Measurements from ENCODE around the gene CFAP46. TPM values are rescaled to one million over a fixed set of nuclear protein-coding genes. Genes with fewer than 3 reads are reported as not detected.

The CFAP46 gene
- total RNA-seq, 1 experiment from 2014 or later, result 3.3 TPM

DNA sequence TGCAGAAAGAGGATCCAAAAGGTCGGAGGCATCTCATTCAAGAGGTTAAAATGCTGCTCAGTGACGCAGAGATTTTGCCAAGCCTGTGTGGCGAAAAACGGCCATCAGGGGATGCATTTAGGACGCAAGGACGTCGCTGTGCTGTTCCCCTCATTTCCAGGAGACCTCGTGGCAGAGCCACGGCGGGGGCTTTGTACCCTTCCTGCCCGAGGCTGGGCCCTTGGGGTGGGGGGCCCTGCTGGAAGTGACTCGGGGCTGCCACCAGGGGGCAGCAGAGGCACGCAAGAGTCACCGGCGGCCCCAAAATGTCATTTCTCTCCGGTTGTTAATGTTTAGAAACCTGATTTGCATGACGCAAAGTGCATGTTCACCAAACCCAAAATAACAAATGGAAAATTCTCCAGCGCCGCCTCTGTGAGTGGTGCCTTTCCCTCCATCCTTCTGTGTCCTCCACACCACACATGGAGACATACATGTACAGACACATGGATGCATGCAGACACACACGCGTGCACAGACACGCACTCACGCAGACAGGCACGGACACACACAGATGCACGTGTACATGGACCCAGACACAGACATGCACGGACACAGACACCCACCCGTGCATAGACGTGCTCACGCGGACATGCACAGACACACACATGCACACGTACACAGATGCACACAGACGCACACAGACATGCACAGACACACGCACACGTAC, 105.4 kb downstream of the CFAP46 start (continued):
- TF ChIP-seq, protein P1, sequence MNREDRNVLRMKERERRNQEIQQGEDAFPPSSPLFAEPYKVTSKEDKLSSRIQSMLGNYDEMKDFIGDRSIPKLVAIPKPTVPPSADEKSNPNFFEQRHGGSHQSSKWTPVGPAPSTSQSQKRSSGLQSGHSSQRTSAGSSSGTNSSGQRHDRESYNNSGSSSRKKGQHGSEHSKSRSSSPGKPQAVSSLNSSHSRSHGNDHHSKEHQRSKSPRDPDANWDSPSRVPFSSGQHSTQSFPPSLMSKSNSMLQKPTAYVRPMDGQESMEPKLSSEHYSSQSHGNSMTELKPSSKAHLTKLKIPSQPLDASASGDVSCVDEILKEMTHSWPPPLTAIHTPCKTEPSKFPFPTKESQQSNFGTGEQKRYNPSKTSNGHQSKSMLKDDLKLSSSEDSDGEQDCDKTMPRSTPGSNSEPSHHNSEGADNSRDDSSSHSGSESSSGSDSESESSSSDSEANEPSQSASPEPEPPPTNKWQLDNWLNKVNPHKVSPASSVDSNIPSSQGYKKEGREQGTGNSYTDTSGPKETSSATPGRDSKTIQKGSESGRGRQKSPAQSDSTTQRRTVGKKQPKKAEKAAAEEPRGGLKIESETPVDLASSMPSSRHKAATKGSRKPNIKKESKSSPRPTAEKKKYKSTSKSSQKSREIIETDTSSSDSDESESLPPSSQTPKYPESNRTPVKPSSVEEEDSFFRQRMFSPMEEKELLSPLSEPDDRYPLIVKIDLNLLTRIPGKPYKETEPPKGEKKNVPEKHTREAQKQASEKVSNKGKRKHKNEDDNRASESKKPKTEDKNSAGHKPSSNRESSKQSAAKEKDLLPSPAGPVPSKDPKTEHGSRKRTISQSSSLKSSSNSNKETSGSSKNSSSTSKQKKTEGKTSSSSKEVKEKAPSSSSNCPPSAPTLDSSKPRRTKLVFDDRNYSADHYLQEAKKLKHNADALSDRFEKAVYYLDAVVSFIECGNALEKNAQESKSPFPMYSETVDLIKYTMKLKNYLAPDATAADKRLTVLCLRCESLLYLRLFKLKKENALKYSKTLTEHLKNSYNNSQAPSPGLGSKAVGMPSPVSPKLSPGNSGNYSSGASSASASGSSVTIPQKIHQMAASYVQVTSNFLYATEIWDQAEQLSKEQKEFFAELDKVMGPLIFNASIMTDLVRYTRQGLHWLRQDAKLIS (CRISPR knock-in tag; IDR thresholded peaks at IDR 0.05; ENCODE audit: borderline replicate concordance), result no peak
- no peak for TF ChIP-seq CREB1 (CRISPR knock-in tag; IDR thresholded peaks at IDR 0.05)
- no peak for TF ChIP-seq RORB (CRISPR knock-in tag; IDR thresholded peaks at IDR 0.05)
- TF ChIP-seq FOXK1 (CRISPR knock-in tag; IDR thresholded peaks at IDR 0.05), result no peak
- TF ChIP-seq, protein P2, sequence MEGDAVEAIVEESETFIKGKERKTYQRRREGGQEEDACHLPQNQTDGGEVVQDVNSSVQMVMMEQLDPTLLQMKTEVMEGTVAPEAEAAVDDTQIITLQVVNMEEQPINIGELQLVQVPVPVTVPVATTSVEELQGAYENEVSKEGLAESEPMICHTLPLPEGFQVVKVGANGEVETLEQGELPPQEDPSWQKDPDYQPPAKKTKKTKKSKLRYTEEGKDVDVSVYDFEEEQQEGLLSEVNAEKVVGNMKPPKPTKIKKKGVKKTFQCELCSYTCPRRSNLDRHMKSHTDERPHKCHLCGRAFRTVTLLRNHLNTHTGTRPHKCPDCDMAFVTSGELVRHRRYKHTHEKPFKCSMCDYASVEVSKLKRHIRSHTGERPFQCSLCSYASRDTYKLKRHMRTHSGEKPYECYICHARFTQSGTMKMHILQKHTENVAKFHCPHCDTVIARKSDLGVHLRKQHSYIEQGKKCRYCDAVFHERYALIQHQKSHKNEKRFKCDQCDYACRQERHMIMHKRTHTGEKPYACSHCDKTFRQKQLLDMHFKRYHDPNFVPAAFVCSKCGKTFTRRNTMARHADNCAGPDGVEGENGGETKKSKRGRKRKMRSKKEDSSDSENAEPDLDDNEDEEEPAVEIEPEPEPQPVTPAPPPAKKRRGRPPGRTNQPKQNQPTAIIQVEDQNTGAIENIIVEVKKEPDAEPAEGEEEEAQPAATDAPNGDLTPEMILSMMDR (IDR thresholded peaks at IDR 0.05), result peak; percentile 99
- TF ChIP-seq, protein P3, sequence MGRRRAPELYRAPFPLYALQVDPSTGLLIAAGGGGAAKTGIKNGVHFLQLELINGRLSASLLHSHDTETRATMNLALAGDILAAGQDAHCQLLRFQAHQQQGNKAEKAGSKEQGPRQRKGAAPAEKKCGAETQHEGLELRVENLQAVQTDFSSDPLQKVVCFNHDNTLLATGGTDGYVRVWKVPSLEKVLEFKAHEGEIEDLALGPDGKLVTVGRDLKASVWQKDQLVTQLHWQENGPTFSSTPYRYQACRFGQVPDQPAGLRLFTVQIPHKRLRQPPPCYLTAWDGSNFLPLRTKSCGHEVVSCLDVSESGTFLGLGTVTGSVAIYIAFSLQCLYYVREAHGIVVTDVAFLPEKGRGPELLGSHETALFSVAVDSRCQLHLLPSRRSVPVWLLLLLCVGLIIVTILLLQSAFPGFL (CRISPR knock-in tag; IDR thresholded peaks at IDR 0.05; ENCODE audit: borderline replicate concordance), result no peak
- TF ChIP-seq KAT7 (CRISPR knock-in tag; IDR thresholded peaks at IDR 0.05; ENCODE audit: borderline replicate concordance), result no peak

GRCh38 chr10:132836248-132836831, 106.0 kb downstream of the CFAP46 start:
- DNase-seq (ENCODE audit: low spot score) (no peak), ATAC-seq (no peak)
- H3K27ac Mint-ChIP-seq, result no peak overlapping the region
- H3K4me1 Mint-ChIP-seq, result 0 out of 2 replicates have a peak, but pooled peaks cover 2% of the 10 kb centered on the region
- TF ChIP-seq, protein P4, sequence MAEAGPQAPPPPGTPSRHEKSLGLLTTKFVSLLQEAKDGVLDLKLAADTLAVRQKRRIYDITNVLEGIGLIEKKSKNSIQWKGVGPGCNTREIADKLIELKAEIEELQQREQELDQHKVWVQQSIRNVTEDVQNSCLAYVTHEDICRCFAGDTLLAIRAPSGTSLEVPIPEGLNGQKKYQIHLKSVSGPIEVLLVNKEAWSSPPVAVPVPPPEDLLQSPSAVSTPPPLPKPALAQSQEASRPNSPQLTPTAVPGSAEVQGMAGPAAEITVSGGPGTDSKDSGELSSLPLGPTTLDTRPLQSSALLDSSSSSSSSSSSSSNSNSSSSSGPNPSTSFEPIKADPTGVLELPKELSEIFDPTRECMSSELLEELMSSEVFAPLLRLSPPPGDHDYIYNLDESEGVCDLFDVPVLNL (CRISPR knock-in tag; IDR thresholded peaks at IDR 0.05; ENCODE audit: borderline replicate concordance, low read depth), result no peak
- H3K27me3 Mint-ChIP-seq (ENCODE audit: low read depth), result no peaks in the 10 kb centered on the region
- no peaks in the 10 kb centered on the region for H3K36me3 Mint-ChIP-seq
- no peak overlapping the region for H3K4me3 Mint-ChIP-seq
- ChIA-PET CTCF (no interaction called here), POLR2A (no interaction called here)
- H3K9me3 Mint-ChIP-seq, result peaks cover 7% of the 10 kb centered on the region

- Mint-ChIP-seq H3K4me3 (no peak overlapping the region), H3K9me3 (peaks cover 7% of the 10 kb centered on the region), H3K27me3 (ENCODE audit: low read depth) (no peaks in the 10 kb centered on the region), H3K4me1 (0 out of 2 replicates have a peak, but pooled peaks cover 2% of the 10 kb centered on the region), H3K36me3 (no peaks in the 10 kb centered on the region), H3K27ac (no peak overlapping the region)
- POLR2A ChIA-PET, result no interaction called here
- CTCF ChIA-PET, result no interaction called here
- ATAC-seq (no peak; the same call in 1 of the 2 replicates), DNase-seq (ENCODE audit: low spot score) (no peak)
- no peak for TF ChIP-seq ZNF396 (CRISPR knock-in tag; IDR thresholded peaks at IDR 0.05; ENCODE audit: borderline replicate concordance)
- TF ChIP-seq, protein P3 (CRISPR knock-in tag; IDR thresholded peaks at IDR 0.05; ENCODE audit: borderline replicate concordance), result no peak
- TF ChIP-seq ELF4 (CRISPR knock-in tag; IDR thresholded peaks at IDR 0.05; ENCODE audit: low read depth), result no peak
- TF ChIP-seq TP53 (CRISPR knock-in tag; IDR thresholded peaks at IDR 0.05), result no peak
These were observed 106.5 kb downstream of the CFAP46 start for GRCh38 chr10:132835848-132836233.
